GM20000 (cell line): ENCODE measurements around the gene HARBI1.

Experiments
- DNase-seq: peaks from one replicate; pipeline ENCODE4 v3.0.0; 2012; ENCODE audit warnings: low spot score
- TF ChIP-seq, protein P1 (sequence below): IDR thresholded peaks from 2 replicates; pipeline ENCODE4 v1.5.1; 2012; ENCODE audit warnings: mild to moderate bottlenecking, control low read depth; ENCODE audit errors: extremely low read depth, missing control alignments

HARBI1 gene

DNA sequence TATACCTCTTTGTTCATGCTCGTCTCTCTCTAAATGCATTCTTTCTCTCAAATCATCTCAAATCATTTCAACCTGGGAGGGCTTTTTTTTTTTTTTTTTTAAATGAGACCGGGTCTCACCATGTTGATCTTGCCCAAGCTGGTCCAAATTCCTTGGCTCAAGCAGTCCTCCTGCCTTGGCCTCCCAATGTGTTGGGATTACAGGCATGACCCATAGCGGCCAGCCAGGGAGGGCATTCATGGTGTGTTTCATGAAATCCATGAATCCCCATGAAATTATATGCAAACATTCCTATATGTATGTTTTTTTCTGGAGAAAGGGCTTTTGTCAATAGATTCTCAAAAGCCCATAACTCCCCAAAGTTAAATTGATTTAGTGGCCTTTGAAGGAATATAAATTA, 26.5 kb upstream of the HARBI1 start:
- TF ChIP-seq, protein P1, sequence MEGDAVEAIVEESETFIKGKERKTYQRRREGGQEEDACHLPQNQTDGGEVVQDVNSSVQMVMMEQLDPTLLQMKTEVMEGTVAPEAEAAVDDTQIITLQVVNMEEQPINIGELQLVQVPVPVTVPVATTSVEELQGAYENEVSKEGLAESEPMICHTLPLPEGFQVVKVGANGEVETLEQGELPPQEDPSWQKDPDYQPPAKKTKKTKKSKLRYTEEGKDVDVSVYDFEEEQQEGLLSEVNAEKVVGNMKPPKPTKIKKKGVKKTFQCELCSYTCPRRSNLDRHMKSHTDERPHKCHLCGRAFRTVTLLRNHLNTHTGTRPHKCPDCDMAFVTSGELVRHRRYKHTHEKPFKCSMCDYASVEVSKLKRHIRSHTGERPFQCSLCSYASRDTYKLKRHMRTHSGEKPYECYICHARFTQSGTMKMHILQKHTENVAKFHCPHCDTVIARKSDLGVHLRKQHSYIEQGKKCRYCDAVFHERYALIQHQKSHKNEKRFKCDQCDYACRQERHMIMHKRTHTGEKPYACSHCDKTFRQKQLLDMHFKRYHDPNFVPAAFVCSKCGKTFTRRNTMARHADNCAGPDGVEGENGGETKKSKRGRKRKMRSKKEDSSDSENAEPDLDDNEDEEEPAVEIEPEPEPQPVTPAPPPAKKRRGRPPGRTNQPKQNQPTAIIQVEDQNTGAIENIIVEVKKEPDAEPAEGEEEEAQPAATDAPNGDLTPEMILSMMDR: no peak
- no peak for DNase-seq

DNA sequence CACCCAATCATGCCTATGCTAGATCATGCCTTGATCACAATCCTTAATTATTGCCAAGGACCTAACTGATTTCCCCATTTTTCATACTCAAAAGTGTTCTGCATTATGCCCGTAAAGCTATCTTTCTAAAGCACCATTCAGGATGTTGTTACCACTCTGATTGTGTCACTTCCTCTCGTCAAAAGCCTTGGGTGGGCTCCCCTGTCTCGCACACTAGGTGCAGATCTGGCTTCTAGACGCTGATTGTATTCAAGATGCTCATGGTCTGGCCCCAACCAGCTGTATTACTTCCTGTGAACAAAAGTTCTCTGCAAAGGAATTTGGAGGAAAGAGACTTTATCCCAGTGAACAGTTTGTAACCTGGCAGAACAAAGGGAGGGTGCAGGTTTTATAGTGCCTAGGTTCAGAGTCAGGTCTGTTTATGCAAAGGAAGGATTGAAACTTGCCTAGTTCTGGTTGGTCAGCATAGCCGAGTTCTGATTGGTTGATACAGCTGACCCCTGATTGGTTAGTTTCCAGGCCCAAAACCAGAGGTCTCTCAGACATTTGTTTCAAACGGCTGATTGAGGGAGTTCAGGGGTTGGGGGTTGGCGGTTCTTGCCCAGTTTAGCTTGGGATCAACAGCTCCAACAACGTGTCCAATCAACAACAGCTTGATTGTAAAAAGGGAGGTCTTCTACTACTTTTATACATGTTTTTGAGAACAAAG, 25.8 kb upstream of the HARBI1 start:
- DNase-seq: no peak
- TF ChIP-seq, protein P1: no peak

DNA sequence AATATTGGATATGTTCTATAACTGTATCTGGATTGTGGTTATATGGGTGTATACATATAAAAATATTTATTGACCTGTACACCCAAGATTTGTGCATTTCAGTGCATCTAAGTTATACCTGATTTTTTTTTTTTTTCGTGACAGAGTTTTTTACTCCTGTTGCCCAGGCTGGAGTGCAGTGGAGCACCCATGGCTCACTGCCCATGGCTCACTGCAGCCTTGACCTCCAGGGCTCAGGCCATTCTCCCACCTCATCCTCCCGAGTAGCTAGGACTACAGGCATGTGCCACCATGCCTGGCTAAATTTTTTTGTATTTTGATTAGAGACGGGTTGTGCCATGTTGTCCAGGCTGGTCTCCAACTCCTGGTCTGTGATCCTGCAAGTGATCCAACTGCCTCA, 24.6 kb upstream of the HARBI1 start:
- no peak for DNase-seq
- TF ChIP-seq, protein P1: no peak

DNA sequence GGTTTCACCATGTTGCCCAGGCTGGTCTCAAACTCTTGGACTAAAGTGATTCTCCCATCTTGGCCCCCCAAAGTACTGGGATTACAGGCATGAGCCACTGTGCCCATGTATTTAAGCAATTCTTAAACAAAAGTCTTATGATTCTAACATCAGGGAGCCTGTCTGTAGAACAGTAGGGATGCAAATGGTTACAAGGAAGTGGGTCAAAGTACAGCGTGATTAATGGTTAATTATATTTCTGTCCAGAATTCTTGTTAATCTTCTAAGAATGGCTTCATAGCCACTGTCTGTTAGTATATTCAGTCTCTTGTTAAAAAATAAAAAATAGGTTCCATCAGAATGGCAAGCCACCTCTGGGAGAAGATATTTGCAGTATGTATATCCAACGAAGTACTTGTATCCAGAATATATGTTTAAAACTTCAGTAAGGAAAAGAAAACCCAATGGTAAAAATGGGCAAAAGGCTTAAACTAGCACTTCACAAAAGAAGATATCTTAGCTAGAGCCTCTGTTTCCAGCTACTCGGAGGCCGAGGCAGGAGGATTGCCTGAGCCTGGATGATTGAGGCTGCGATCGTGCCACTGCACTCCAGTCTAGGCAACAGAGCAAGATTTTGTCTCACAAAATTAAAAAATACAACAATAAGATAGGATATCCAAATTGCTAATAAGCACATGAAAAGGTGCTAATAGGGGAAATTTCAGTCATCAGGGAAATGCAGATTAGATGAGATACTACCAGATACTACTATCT, 23.2 kb upstream of the HARBI1 start:
- no peak for DNase-seq
- TF ChIP-seq, protein P1: no peak

DNA sequence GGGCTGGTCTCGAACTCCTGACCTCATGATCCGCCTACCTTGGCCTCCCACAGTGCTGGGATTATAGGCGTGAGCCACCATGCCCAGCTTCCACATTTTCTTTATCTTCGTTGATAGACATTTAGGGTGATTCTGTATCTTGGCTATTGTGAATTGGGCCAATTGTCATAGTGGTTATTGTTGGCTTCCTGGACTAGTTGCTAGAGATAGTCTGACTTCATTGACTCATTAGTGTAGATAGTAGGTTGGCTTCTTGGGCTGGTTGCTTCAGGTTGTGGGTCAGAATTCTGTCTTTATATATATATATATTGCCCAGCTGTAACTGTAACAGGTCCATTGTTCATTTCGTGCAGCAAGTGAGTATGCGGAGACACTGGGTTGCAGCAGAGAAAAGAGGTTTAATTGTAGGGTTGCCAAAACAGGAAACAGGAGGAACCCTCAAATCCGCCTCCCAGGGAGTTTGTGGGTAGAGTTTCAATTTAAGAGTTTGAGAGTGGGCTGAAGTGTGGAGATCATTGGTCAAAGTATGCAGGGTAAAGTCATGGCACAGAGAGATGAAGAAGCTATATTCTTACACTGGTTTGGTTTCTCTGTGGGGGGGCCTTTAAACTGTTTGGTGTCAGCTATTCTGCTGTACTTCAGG, 22.3 kb upstream of the HARBI1 start:
- TF ChIP-seq, protein P1: no peak
- DNase-seq: no peak

DNA sequence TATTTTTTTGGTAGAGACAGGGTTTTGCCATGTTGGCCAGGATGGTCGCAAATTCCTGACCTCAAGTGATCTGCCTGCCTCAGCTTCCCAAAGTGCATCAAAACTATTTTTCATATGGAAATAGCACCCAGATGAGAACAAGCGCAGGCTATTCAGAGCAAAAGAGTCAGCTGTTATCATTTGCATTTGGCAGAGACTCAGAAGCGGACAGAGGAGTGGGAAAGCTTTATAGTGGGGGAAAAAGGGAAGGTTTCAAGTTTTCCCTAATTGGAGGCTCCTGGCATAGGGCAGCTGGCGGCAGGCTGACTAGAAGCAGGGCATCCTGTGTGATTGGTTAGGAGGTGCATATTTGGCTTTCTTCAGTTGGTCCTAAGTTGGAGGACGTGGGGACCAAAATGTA, 20.5 kb upstream of the HARBI1 start:
- DNase-seq: no peak
- TF ChIP-seq, protein P1: no peak

DNA sequence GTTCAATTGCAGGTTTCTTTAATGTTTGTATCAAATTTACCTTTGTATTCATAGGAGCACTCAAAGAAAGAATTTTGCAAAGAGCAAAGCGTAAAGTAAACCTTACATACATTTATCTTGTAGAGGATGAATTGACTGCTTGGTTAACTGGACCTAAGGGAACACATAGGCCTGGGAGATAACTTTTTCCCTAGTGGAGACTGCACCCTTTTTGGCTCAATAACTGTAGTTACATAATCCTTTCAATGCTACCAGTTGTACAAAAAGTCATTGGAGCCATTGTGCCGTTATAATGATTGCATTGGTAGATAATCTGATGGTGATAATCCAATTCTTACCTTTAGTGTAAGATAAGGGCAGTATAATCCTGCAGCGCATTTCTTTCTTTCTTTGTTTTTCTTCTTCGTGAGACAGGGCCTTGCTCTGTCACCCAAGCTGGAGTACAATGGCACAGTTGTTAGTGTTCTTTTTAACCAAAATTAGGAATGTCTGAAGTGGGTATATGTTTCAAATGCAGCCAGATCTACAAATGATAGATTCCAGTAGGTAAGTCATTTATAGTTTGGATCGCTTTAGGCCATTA, 18.6 kb upstream of the HARBI1 start:
- TF ChIP-seq, protein P1: no peak

More for the DNA sequence above, 18.6 kb upstream of the HARBI1 start:
- DNase-seq: no peak
